Measurements from ENCODE around the gene PLCB1. TPM values are rescaled to one million over a fixed set of nuclear protein-coding genes. Genes with fewer than 3 reads are reported as not detected.

PLCB1 gene
- total RNA-seq, 4 donors from 2014 or later = 72.9 to 115 (median 76.3) TPM

GRCh38 chr20:8547968-8548588, 416.0 kb downstream of the PLCB1 start:
- peaks cover 0 to 14% (median 8%) of the 10 kb centered on the region in 4 donors for H3K4me1 ChIP-seq
- H3K4me3 ChIP-seq = no peak overlapping the region
- TF ChIP-seq POLR2A (IDR thresholded peaks at IDR 0.05; ENCODE audit: low read depth) (no peak), CTCF (IDR thresholded peaks at IDR 0.05) (no peak), POLR2AphosphoS5 (IDR thresholded peaks at IDR 0.05) (no peak)
- no peaks in the 10 kb centered on the region for H3K27me3 ChIP-seq
- no peak for DNase-seq (ENCODE audit: extremely low spot score)
- H3K27ac ChIP-seq (replicated peaks in 1 of 4) = no peak overlapping the region
- no peaks in the 10 kb centered on the region for H3K9me3 ChIP-seq
- intact Hi-C loops (cut with DNase I) = no loop called here
- H3K36me3 ChIP-seq = no peaks in the 10 kb centered on the region
- WGBS = 97% methylated on average over 1 of the region's 1 CpG

- H3K4me3 ChIP-seq = no peak overlapping the region
- no peak for DNase-seq (ENCODE audit: extremely low spot score)
- no peaks in the 10 kb centered on the region for H3K9me3 ChIP-seq
- TF ChIP-seq POLR2AphosphoS5 (IDR thresholded peaks at IDR 0.05) = no peak
- TF ChIP-seq CTCF (IDR thresholded peaks at IDR 0.05) = no peak
- no peak for TF ChIP-seq EP300 (IDR thresholded peaks at IDR 0.05)
- no peak for TF ChIP-seq POLR2A (IDR thresholded peaks at IDR 0.05; ENCODE audit: low read depth)
- 96% methylated on average over 3 of the region's 3 CpGs for WGBS
- intact Hi-C loops (cut with DNase I) = no loop called here
- peaks cover 0 to 14% (median 7%) of the 10 kb centered on the region in 4 donors for H3K4me1 ChIP-seq
- no peaks in the 10 kb centered on the region for H3K27me3 ChIP-seq
- H3K36me3 ChIP-seq = no peaks in the 10 kb centered on the region
- H3K27ac ChIP-seq (replicated peaks in 1 of 4) = no peak overlapping the region
Observed at GRCh38 chr20:8549192-8549591, 417.1 kb downstream of the PLCB1 start.

GRCh38 chr20:8557711-8558110, 425.6 kb downstream of the PLCB1 start:
- Histone ChIP-seq H3K36me3 (no peaks in the 10 kb centered on the region), H3K4me1 (no peaks in the 10 kb centered on the region), H3K27ac (replicated peaks in 1 of 4) (no peak overlapping the region), H3K4me3 (no peak overlapping the region), H3K9me3 (no peaks in the 10 kb centered on the region), H3K27me3 (no peaks in the 10 kb centered on the region)
- TF ChIP-seq CTCF (IDR thresholded peaks at IDR 0.05) = no peak
- no peak for TF ChIP-seq EP300 (IDR thresholded peaks at IDR 0.05)
- no peak for TF ChIP-seq POLR2AphosphoS5 (IDR thresholded peaks at IDR 0.05)
- no peak for TF ChIP-seq POLR2A (IDR thresholded peaks at IDR 0.05; ENCODE audit: low read depth)
- 100% methylated on average over 1 of the region's 1 CpG for WGBS
- DNase-seq (ENCODE audit: extremely low spot score) = no peak
- intact Hi-C loops (cut with DNase I) = no loop called here

- peaks cover 0 to 4% (median 2%) of the 10 kb centered on the region in 4 donors for H3K4me1 ChIP-seq
- DNase-seq (ENCODE audit: extremely low spot score) = no peak
- intact Hi-C loops (cut with DNase I) = no loop called here
- no peak for TF ChIP-seq EP300 (IDR thresholded peaks at IDR 0.05)
- TF ChIP-seq CTCF (IDR thresholded peaks at IDR 0.05) = no peak
- no peak for TF ChIP-seq POLR2A (IDR thresholded peaks at IDR 0.05; ENCODE audit: low read depth)
- TF ChIP-seq POLR2AphosphoS5 (IDR thresholded peaks at IDR 0.05) = no peak
- WGBS = 96% methylated on average over 3 of the region's 3 CpGs
- H3K27me3 ChIP-seq = no peaks in the 10 kb centered on the region
- no peak overlapping the region for H3K27ac ChIP-seq (replicated peaks in 1 of 4)
- H3K4me3 ChIP-seq = no peak overlapping the region
- no peaks in the 10 kb centered on the region for H3K9me3 ChIP-seq
- H3K36me3 ChIP-seq = no peaks in the 10 kb centered on the region
Observed at GRCh38 chr20:8562356-8562755, 430.3 kb downstream of the PLCB1 start.

GRCh38 chr20:8568075-8568474, 436.0 kb downstream of the PLCB1 start:
- TF ChIP-seq POLR2A (IDR thresholded peaks at IDR 0.05; ENCODE audit: low read depth) (no peak), CTCF (IDR thresholded peaks at IDR 0.05) (no peak), POLR2AphosphoS5 (IDR thresholded peaks at IDR 0.05) (no peak), EP300 (IDR thresholded peaks at IDR 0.05) (no peak)
- 80% methylated on average over 2 of the region's 2 CpGs for WGBS
- intact Hi-C loops (cut with DNase I) = no loop called here

More at GRCh38 chr20:8568075-8568474, 436.0 kb downstream of the PLCB1 start:
- no peaks in the 10 kb centered on the region for H3K36me3 ChIP-seq
- no peaks in the 10 kb centered on the region for H3K9me3 ChIP-seq
- no peak overlapping the region for H3K27ac ChIP-seq (replicated peaks in 1 of 4)
- no peak overlapping the region for H3K4me3 ChIP-seq
- no peak for DNase-seq (ENCODE audit: extremely low spot score)
- no peaks in the 10 kb centered on the region for H3K27me3 ChIP-seq
- H3K4me1 ChIP-seq = peaks cover 0 to 12% (median 5%) of the 10 kb centered on the region in 4 donors

Data from esophagus muscularis mucosa (tissue), 4 donors.